Naive thymus-derived CD4-positive, alpha-beta T cell (primary cell): ENCODE data around the gene ZNF213. TPM values are rescaled to one million over a fixed set of nuclear protein-coding genes. Genes with fewer than 3 reads are reported as not detected.

ENCODE experiments used
- ATAC-seq: fragments of 150-1000 bp; cut with Tn5 transposase; 2 replicates; pipeline ENCODE4 v1.10.0; 2021; ENCODE audit warnings: mild to moderate bottlenecking, moderate library complexity
- CTCF ChIA-PET: fragments of 350-600 bp; sonication (Branson Sonifier 250); formaldehyde crosslinking; loops from one replicate; lab custom pipeline; 2021; ENCODE audit warnings: antibody characterized with exemption; lab: Charles Lee
- POLR2A ChIA-PET: fragments of 350-600 bp; sonication (Branson Sonifier 250); formaldehyde crosslinking; loops from one replicate; lab custom pipeline; 2021; ENCODE audit warnings: antibody characterized with exemption, inconsistent platforms; lab: Charles Lee
- DNase-seq, 9 donors: peaks; one replicate each; pipeline versions ENCODE4 v3.0.0 to v3.0.0-alpha.2; 2020 to 2022; ENCODE audit warnings: mixed read lengths in 1 of 9
- H3K27ac ChIP-seq: one replicate; pipeline ENCODE4 v1.7.0; 2013; ENCODE audit warnings: mild to moderate bottlenecking, low read depth, low read length, moderate library complexity
- H3K27me3 ChIP-seq, 2 donors: one replicate each; pipeline ENCODE4 v1.7.0; 2013; ENCODE audit warnings: low read length in 2 of 2, mild to moderate bottlenecking in 2 of 2, moderate library complexity in 2 of 2; ENCODE audit not compliant: control insufficient read depth in 2 of 2, insufficient read depth in 2 of 2
- H3K36me3 ChIP-seq, 3 experiments: 1 replicate in 2 of 3; 2 replicates in 1 of 3; pipeline ENCODE4 v1.7.0; 2013; ENCODE audit warnings: low read length in 3 of 3, mild to moderate bottlenecking in 3 of 3, moderate library complexity in 1 of 3; ENCODE audit not compliant: insufficient read depth in 3 of 3, control insufficient read depth in 2 of 3
- H3K4me1 ChIP-seq, 2 donors: one replicate each; pipeline ENCODE4 v1.7.0; 2013; ENCODE audit warnings: low read length in 2 of 2, mild to moderate bottlenecking in 2 of 2, moderate library complexity in 1 of 2; ENCODE audit not compliant: control insufficient read depth in 2 of 2, insufficient read depth in 2 of 2
- H3K4me3 ChIP-seq: 2 replicates; pipeline ENCODE4 v1.7.0; 2013; ENCODE audit warnings: mild to moderate bottlenecking, low read length
- H3K9me3 ChIP-seq, 3 experiments: 1 replicate in 2 of 3; 2 replicates in 1 of 3; pipeline ENCODE4 v1.7.0; 2013; ENCODE audit warnings: low read length in 3 of 3; ENCODE audit not compliant: control insufficient read depth in 2 of 3
- H3K27ac Mint-ChIP-seq, 9 donors: one replicate each; pipeline ENCODE4 v1.8.0; 2020 to 2022; ENCODE audit warnings: mixed read lengths in 9 of 9, mild to moderate bottlenecking in 8 of 9, moderate library complexity in 5 of 9, inconsistent platforms in 2 of 9
- H3K27me3 Mint-ChIP-seq, 5 donors: one replicate each; pipeline ENCODE4 v1.8.0; 2021 to 2022; ENCODE audit warnings: mixed read lengths in 5 of 5, mild to moderate bottlenecking in 1 of 5
- H3K36me3 Mint-ChIP-seq, 5 donors: one replicate each; pipeline ENCODE4 v1.8.0; 2020 to 2022; ENCODE audit warnings: mixed read lengths in 5 of 5, mild to moderate bottlenecking in 3 of 5, inconsistent platforms in 1 of 5
- H3K4me1 Mint-ChIP-seq, 7 donors: one replicate each; pipeline ENCODE4 v1.8.0; 2020 to 2022; ENCODE audit warnings: mixed read lengths in 7 of 7, mild to moderate bottlenecking in 3 of 7, inconsistent platforms in 1 of 7
- H3K4me3 Mint-ChIP-seq, 10 donors: one replicate each; pipeline ENCODE4 v1.8.0; 2020 to 2022; ENCODE audit warnings: mild to moderate bottlenecking in 10 of 10, mixed read lengths in 10 of 10, moderate library complexity in 6 of 10, inconsistent platforms in 2 of 10
- H3K9me3 Mint-ChIP-seq, 11 donors: one replicate each; pipeline ENCODE4 v1.8.0; 2020 to 2022; ENCODE audit warnings: mixed read lengths in 11 of 11, mild to moderate bottlenecking in 4 of 11, inconsistent platforms in 1 of 11, moderate library complexity in 1 of 11
- intact Hi-C, 2 donors: fragments of 100-400 bp; cut with micrococcal nuclease; formaldehyde crosslinking; loops; one replicate each; pipeline ENCODE4 v1.15.1; 2023
- polyA plus RNA-seq, 2 donors: library from polyadenylated mRNA; unstranded; fragments of 300-500 nt; fragmentation: Illumina TruSeq; gene quantifications; one replicate each; pipeline ENCODE4 v1.2.3, GENCODE V29; 2021
- total RNA-seq, 6 experiments: library from RNA in 5 of 6; stranded (reverse) in 5 of 6; gene quantifications; 1 replicate in 5 of 6; 2 replicates in 1 of 6; pipeline ENCODE4 v1.2.3 and lab custom pipeline; 2021 to 2026

The ZNF213 gene
- total and polyA plus RNA-seq, 7 experiments from 2014 or later, result 1.7 to 14.0 (median 6.5) TPM

DNA sequence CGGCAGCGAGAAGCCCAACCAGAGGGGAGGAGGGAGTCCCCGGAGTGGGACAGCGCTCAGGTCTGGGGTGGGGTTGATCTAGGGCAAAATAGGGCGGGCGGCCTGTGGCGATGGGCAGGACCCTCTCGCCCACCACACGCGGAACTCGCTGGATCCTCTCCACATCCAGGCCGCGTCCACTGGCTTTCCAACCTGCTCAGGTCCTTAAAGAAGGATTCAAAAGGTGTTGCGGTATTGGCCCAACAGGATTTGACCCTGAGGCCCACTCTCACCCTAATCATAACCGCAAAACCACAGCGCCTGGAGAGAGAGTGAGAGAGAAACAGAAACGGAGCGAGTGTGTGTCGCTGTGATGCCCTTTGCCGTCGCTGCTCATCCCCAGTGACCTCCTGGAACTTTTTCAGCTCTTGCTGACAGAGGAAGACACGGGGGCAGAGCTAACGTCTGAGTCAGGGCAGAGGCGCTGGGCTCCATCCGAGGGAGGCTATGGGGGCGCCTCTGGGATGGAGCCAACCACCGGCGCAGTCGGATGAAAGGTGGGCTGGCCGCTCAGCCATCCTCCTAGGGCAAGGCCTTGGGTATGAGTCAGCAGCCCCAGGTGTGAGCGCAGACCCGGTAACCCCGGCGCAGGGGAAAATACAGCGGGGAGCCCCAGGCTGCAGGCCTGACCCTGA, 36.5 kb downstream of the ZNF213 start:
- ATAC-seq (peak; percentile 60), DNase-seq (peak in 3 of 9 donors; percentile 44 to 54 (median 49))
- peaks cover 0 to 3% (median 0%) of the 10 kb centered on the region in 11 donors for H3K9me3 Mint-ChIP-seq
- Histone ChIP-seq H3K27ac (no peak overlapping the region), H3K9me3 (no peaks in the 10 kb centered on the region), H3K27me3 (peaks cover 3 to 37% of the 10 kb centered on the region in 2 donors), H3K36me3 (no peaks in the 10 kb centered on the region), H3K4me1 (peaks cover 29 to 39% of the 10 kb centered on the region in 2 donors), H3K4me3 (peak overlapping the region; percentile 46)
- ChIA-PET POLR2A (interaction anchor here (0.7 to 4.4 kb wide), 14 partner anchors 8 to 121 kb away, joined by 3 to 23 read pairs (median 4); partner anchors contain the start of genes ZNF200 and ZNF213), CTCF (interaction anchor here (0.8 to 1.9 kb wide), 7 partner anchors 42 to 292 kb away, joined by 3 to 8 read pairs (median 3); no protein-coding TSS in a partner anchor)
- peak overlapping the region in 6 of 9 donors; percentile 53 to 88 (median 78) for H3K27ac Mint-ChIP-seq
- H3K36me3 Mint-ChIP-seq, result peaks cover 0 to 5% (median 0%) of the 10 kb centered on the region in 5 donors
- H3K4me1 Mint-ChIP-seq, result peaks cover 22 to 42% (median 34%) of the 10 kb centered on the region in 7 donors
- peak overlapping the region; percentile 69 to 86 (median 82) for H3K4me3 Mint-ChIP-seq
- intact Hi-C loops, result loop anchor here (1.0 to 5.0 kb wide), 3 partner anchors 17 to 231 kb away; partner anchors contain the start of genes OR1F1 (in 2 of the 2), ZNF174 (in 1 of the 2) and ZSCAN32 (in 1 of the 2)
- peaks cover 28 to 72% (median 36%) of the 10 kb centered on the region in 5 donors for H3K27me3 Mint-ChIP-seq

GRCh38 chr16:3171855-3172593, 37.2 kb downstream of the ZNF213 start:
- no peak for ATAC-seq
- ChIA-PET POLR2A (interaction anchor here (0.7 to 4.4 kb wide), 11 partner anchors 12 to 144 kb away, joined by 3 to 23 read pairs (median 5); partner anchors contain the start of genes ZNF200 and ZNF213), CTCF (interaction anchor here (0.6 to 1.7 kb wide), 8 partner anchors 46 to 291 kb away, joined by 3 to 5 read pairs (median 3); no protein-coding TSS in a partner anchor)
- Histone ChIP-seq H3K4me1 (peaks cover 29 to 39% of the 10 kb centered on the region in 2 donors), H3K9me3 (no peaks in the 10 kb centered on the region), H3K27me3 (peaks cover 3 to 37% of the 10 kb centered on the region in 2 donors), H3K27ac (no peak overlapping the region), H3K36me3 (no peaks in the 10 kb centered on the region), H3K4me3 (peak overlapping the region; percentile 46)
- Mint-ChIP-seq H3K9me3 (peaks cover 0 to 3% (median 0%) of the 10 kb centered on the region in 11 donors), H3K27ac (peak overlapping the region in 6 of 9 donors; percentile 53 to 88 (median 78)), H3K36me3 (peaks cover 0 to 5% (median 0%) of the 10 kb centered on the region in 5 donors), H3K27me3 (peaks cover 33 to 74% (median 40%) of the 10 kb centered on the region in 5 donors), H3K4me3 (peak overlapping the region; percentile 69 to 86 (median 82)), H3K4me1 (peaks cover 21 to 42% (median 34%) of the 10 kb centered on the region in 7 donors)
- intact Hi-C loops, result loop anchor here (1.0 to 5.0 kb wide), 3 partner anchors 17 to 230 kb away; partner anchors contain the start of genes OR1F1 (in 2 of the 2), ZNF174 (in 1 of the 2) and ZSCAN32 (in 1 of the 2)
- peak in 2 of 9 donors; percentile 50 to 57 for DNase-seq

DNA sequence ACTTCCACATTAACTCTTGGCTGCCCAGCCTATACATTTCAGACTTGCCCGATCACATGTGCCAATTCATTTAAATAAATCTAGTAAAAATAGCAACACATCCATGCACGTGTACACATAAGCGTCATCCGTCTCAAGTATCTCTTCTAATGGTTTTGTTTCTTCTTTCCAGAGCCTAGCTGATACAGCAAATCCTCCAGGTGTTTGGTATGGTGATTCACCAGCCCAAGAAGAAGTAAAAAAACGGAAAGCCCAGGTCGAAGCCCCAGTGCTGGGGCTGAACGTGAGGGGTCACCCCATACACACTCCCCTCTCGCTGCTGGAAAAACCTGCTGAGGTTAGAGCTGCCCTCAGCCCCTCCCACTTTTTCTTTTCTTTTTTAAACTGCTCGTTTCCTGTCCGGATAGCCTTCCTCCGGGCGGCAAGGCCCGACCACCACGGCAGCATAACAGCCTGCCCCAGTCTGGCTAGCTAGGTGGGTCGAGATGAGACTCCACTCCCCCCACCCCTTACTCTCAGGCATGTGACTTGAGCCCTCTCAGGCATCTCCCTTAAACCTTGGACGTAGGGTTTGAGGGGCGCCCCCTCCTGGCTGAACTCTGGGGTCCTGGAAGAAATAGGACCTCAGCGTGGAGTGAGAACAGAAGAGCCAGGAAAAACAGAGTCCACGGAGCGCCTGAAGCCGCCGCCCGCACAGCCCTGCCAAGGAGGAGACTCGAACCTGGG, 39.2 kb downstream of the ZNF213 start:
- H3K27me3 Mint-ChIP-seq, result peaks cover 46 to 81% (median 53%) of the 10 kb centered on the region in 5 donors

GRCh38 chr16:3174618-3175148, 39.9 kb downstream of the ZNF213 start:
- ATAC-seq, result no peak
- DNase-seq, result no peak
- Mint-ChIP-seq H3K4me3 (peak overlapping the region in 5 of 10 donors; percentile 3 to 70 (median 54)), H3K27me3 (peaks cover 52 to 81% (median 59%) of the 10 kb centered on the region in 5 donors), H3K4me1 (peaks cover 23 to 42% (median 34%) of the 10 kb centered on the region in 7 donors), H3K27ac (peak overlapping the region in 3 of 9 donors; percentile 12 to 71 (median 71)), H3K36me3 (peaks cover 0 to 5% (median 0%) of the 10 kb centered on the region in 5 donors), H3K9me3 (peaks cover 0 to 3% (median 0%) of the 10 kb centered on the region in 11 donors)
- peaks cover 29 to 39% of the 10 kb centered on the region in 2 donors for H3K4me1 ChIP-seq
- H3K27me3 ChIP-seq, result peaks cover 3 to 39% of the 10 kb centered on the region in 2 donors
- POLR2A ChIA-PET, result interaction anchor here (0.6 to 4.4 kb wide), 4 partner anchors 9 to 109 kb away, joined by 3 to 23 read pairs (median 4); no protein-coding TSS in a partner anchor
- no peak overlapping the region for H3K27ac ChIP-seq
- CTCF ChIA-PET, result interaction anchor here (0.6 kb wide), 1 partner anchor 183 kb away, joined by 4 read pairs; no protein-coding TSS in a partner anchor
- H3K4me3 ChIP-seq, result no peak overlapping the region
- no peaks in the 10 kb centered on the region for H3K36me3 ChIP-seq
- intact Hi-C loops, result loop anchor here (1.0 to 5.0 kb wide), 2 partner anchors 9 to 228 kb away; partner anchors contain the start of genes ZNF174 (in 1 of the 2) and ZSCAN32 (in 1 of the 2)
- H3K9me3 ChIP-seq, result no peaks in the 10 kb centered on the region

More for the DNA sequence above, 39.2 kb downstream of the ZNF213 start:
- no peak for DNase-seq
- Histone ChIP-seq H3K4me3 (no peak overlapping the region), H3K9me3 (no peaks in the 10 kb centered on the region), H3K36me3 (no peaks in the 10 kb centered on the region), H3K4me1 (peaks cover 29 to 39% of the 10 kb centered on the region in 2 donors), H3K27me3 (peaks cover 3 to 37% of the 10 kb centered on the region in 2 donors), H3K27ac (no peak overlapping the region)
- POLR2A ChIA-PET, result interaction anchor here (0.6 to 4.4 kb wide), 3 partner anchors 10 to 17 kb away, joined by 3 to 23 read pairs (median 4); no protein-coding TSS in a partner anchor
- H3K9me3 Mint-ChIP-seq, result peaks cover 0 to 3% (median 0%) of the 10 kb centered on the region in 11 donors
- H3K36me3 Mint-ChIP-seq, result peaks cover 0 to 5% (median 0%) of the 10 kb centered on the region in 5 donors
- intact Hi-C loops, result loop anchor here (1.0 to 5.0 kb wide), 2 partner anchors 9 to 228 kb away; partner anchors contain the start of genes ZNF174 (in 1 of the 2) and ZSCAN32 (in 1 of the 2)
- peak overlapping the region in 5 of 9 donors; percentile 2 to 71 (median 18) for H3K27ac Mint-ChIP-seq
- ATAC-seq, result peak; percentile 13
- peak overlapping the region in 9 of 10 donors; percentile 22 to 70 (median 54) for H3K4me3 Mint-ChIP-seq
- CTCF ChIA-PET, result no interaction called here
- peaks cover 21 to 42% (median 34%) of the 10 kb centered on the region in 7 donors for H3K4me1 Mint-ChIP-seq
